ENCODE results near the gene TUBA4A. TPM values are rescaled to one million over a fixed set of nuclear protein-coding genes. Genes with fewer than 3 reads are reported as not detected.
A peak's percentile ranks its signal among the peaks of the same experiment; 100 is the strongest.

TUBA4A gene
- total and polyA plus RNA-seq, 2 of the 8 experiments (the other 6 are each of a cell fraction or from before 2014, with no cell fraction given) = 67.3 to 172 TPM

DNA sequence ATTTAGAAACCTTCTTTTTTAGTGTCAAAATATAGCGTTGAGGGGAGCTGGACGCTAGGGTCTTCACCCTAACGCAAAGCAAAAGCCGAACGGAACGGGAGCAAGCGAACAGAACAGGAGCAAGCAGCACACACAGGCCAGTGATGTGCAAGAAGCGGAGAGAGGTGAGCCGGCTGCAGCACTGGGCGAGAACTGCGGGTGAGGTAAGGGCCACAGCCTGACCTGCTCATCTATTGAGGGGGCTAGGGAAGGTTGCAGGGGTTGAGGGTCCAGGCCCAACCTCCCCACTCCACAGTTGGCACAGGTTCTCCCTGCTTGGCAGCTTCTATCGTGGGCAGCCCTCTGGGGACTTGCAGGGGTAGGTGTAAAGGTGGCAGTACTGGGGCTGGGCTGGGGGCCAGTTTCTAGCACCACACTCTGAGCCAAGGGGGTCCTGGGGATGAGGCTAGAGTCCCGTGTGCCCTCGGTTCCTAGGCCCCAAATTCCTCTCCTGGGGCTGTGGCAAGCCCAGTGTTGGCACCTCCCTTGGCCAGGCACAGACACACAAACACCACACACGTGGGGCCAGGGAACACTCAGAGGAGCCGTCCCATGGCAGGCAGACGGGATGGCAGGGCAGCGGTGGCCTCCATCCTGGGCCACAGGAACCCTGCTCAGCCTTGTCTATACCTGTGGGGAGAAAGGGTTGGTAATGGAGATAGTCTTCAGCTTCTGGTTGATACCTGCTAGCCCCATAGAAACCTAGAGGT, 33.8 kb downstream of the TUBA4A start:
- Histone ChIP-seq H3K27ac (ENCODE audit: low read depth, low read length) (no peak overlapping the region), H3K9me3 (ENCODE audit: insufficient read depth in 2 of 2, low read depth in 1 of 2, low read length in 1 of 2) (no peaks in the 10 kb centered on the region), H4K20me1 (replicated peaks in 1 of 2; ENCODE audit: control insufficient read depth in 1 of 2, insufficient read depth in 2 of 2, low read length in 2 of 2) (peaks cover 0 to 7% of the 10 kb centered on the region in 2 experiments), H3K18ac (ENCODE audit: extremely low read depth, low read length) (no peak overlapping the region; the same call in 1 of the 2 replicates), H4K8ac (ENCODE audit: extremely low read depth, insufficient read depth, low read length) (0 out of 2 replicates have a peak overlapping the region, but pooled peaks have one; percentile 95), H2BK120ac (replicated peaks; ENCODE audit: low read depth, low read length) (no peak overlapping the region), H2BK5ac (ENCODE audit: low read depth, low read length) (peak overlapping the region; percentile 35; the same call in 1 of the 2 replicates), H3K56ac (replicated peaks; ENCODE audit: insufficient read length, low read depth, low read length) (no peak overlapping the region), H3K23ac (ENCODE audit: insufficient read length) (no peak overlapping the region), H3K27me3 (replicated peaks in 1 of 4; ENCODE audit: control insufficient read depth in 3 of 4, extremely low read depth in 1 of 4, insufficient read depth in 3 of 4, low read length in 3 of 4) (no peaks in the 10 kb centered on the region; a peak in 2 of 7 replicates), H3K14ac (ENCODE audit: insufficient read length) (no peak overlapping the region), H2BK15ac (ENCODE audit: low read length) (no peak overlapping the region), H3K4me3 (ENCODE audit: extremely low read depth in 1 of 4, insufficient read depth in 2 of 4, low read depth in 3 of 4, low read length in 4 of 4) (peak overlapping the region in 1 of 4 experiments; percentile 73; a peak in 1 of 8 replicates), H4K91ac (replicated peaks; ENCODE audit: insufficient read length, low read length) (peak overlapping the region; percentile 61), H2BK20ac (ENCODE audit: low read length) (no peak overlapping the region), H3K4me2 (ENCODE audit: insufficient read depth in 1 of 2, low read depth in 2 of 2, low read length in 2 of 2) (peak overlapping the region; percentile 88 to 96; a peak in 2 of 4 replicates), H3K4ac (replicated peaks; ENCODE audit: insufficient read length, low read depth, low read length) (peak overlapping the region; percentile 60), H2BK12ac (ENCODE audit: low read depth, low read length) (0 out of 2 replicates have a peak overlapping the region, but pooled peaks have one; percentile 87), H3K9ac (replicated peaks in 1 of 4; ENCODE audit: extremely low read depth in 1 of 4, low read depth in 3 of 4, low read length in 3 of 4) (no peak overlapping the region), H3K79me1 (ENCODE audit: low read depth, low read length) (no peaks in the 10 kb centered on the region; the same call in 1 of the 2 replicates), H4K5ac (ENCODE audit: insufficient read length, low read depth, low read length) (no peak overlapping the region), H3K36me3 (ENCODE audit: control insufficient read depth in 2 of 4, insufficient read depth in 4 of 4, low read length in 3 of 4) (peaks cover 14 to 44% (median 37%) of the 10 kb centered on the region in 4 experiments; a peak in 7 of 8 replicates), H2AK5ac (ENCODE audit: low read depth, low read length) (peak overlapping the region; percentile 1; the same call in 1 of the 2 replicates), H2AFZ (ENCODE audit: low read length) (no peak overlapping the region), H3K23me2 (ENCODE audit: low read depth, low read length) (peaks cover 14% of the 10 kb centered on the region), H3K79me2 (ENCODE audit: control insufficient read depth in 1 of 2, insufficient read depth in 2 of 2, low read length in 2 of 2) (no peaks in the 10 kb centered on the region), H3K4me1 (replicated peaks in 1 of 4; ENCODE audit: control insufficient read depth in 3 of 4, insufficient read depth in 4 of 4, low read length in 3 of 4) (peaks cover 0 to 12% (median 6%) of the 10 kb centered on the region in 4 experiments; a peak in 3 of 7 replicates)
- whole genome bisulfite sequencing, 2 experiments (ENCODE audit: extremely low coverage in 1 of 2, insufficient coverage in 1 of 2, insufficient read length in 1 of 2, insufficient replicate concordance in 2 of 2, low coverage in 1 of 2, low lambda C conversion rate in 2 of 2, missing lambda C conversion rate in 1 of 2) = 93% methylated on average over 18 of the region's 18 CpGs; no CpG with 5 or more reads in 1 of the 2 experiments
- POLR2A ChIA-PET (ENCODE audit: partially characterized antibody) = interaction anchor here (0.8 to 14.0 kb wide), 19 partner anchors 7 to 115 kb away, joined by 3 to 190 read pairs (median 7); partner anchors contain the start of genes ANKZF1, ATG9A, CNPPD1 and GLB1L
- DNase-seq (ENCODE audit: low read depth in 1 of 2, low spot score in 2 of 2) = no peak
- CTCF ChIA-PET (ENCODE audit: partially characterized antibody) = interaction anchor here (0.8 to 1.2 kb wide), 9 partner anchors 8 to 280 kb away, joined by 3 to 6 read pairs (median 3); partner anchors contain the start of gene CNPPD1
- FAIRE-seq = no peak
- TF ChIP-seq RNF2 (IDR thresholded peaks at IDR 0.05; ENCODE audit: borderline replicate concordance, low read depth, low read length, missing control alignments, poor library complexity, severe bottlenecking) = no peak
- TF ChIP-seq SRF (IDR thresholded peaks at IDR 0.05; ENCODE audit: low read depth, low read length) = no peak
- TF ChIP-seq BRCA1 (IDR thresholded peaks at IDR 0.05; ENCODE audit: low read depth, low read length) = no peak
- TF ChIP-seq FOSL1 (IDR thresholded peaks at IDR 0.05; ENCODE audit: insufficient read depth, low read depth, low read length) = no peak
- TF ChIP-seq SIX5 (IDR thresholded peaks at IDR 0.05; ENCODE audit: low read depth, low read length) = no peak
- TF ChIP-seq TCF12 (IDR thresholded peaks at IDR 0.05; ENCODE audit: low read depth, low read length) = no peak
- TF ChIP-seq, protein P1, sequence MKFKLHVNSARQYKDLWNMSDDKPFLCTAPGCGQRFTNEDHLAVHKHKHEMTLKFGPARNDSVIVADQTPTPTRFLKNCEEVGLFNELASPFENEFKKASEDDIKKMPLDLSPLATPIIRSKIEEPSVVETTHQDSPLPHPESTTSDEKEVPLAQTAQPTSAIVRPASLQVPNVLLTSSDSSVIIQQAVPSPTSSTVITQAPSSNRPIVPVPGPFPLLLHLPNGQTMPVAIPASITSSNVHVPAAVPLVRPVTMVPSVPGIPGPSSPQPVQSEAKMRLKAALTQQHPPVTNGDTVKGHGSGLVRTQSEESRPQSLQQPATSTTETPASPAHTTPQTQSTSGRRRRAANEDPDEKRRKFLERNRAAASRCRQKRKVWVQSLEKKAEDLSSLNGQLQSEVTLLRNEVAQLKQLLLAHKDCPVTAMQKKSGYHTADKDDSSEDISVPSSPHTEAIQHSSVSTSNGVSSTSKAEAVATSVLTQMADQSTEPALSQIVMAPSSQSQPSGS (IDR thresholded peaks at IDR 0.05; ENCODE audit: low read length) = no peak
- no peak for TF ChIP-seq SP2 (IDR thresholded peaks at IDR 0.05; ENCODE audit: low read length)
- TF ChIP-seq RAD21 (IDR thresholded peaks at IDR 0.05 in 1 of 2, conservative IDR thresholded peaks at IDR 0.05 in 1 of 2; ENCODE audit: low read depth in 2 of 2, low read length in 2 of 2) = no peak

All from H1 (cell line).